Camera-type eye (tissue), 1 donor: ENCODE results near the gene RHPN2. TPM values are rescaled to one million over a fixed set of nuclear protein-coding genes. Genes with fewer than 3 reads are reported as not detected.

Experiments used
- total RNA-seq: library from RNA; depleted of rRNA; stranded (reverse); fragments of >200 nt; gene quantifications from one replicate; pipeline ENCODE4 v1.2.3, GENCODE V29; 2014

Gene RHPN2
- total RNA-seq = 52.2 TPM

GRCh38 chr19:33064792-33065550 is at the start of gene RHPN2:
TSS of gene RHPN2 (minus strand) at chr19:33064888. CDS start at chr19:33064852, 36 bp downstream.

GRCh38 chr19:33080761-33081681 is 16.3 kb upstream of the RHPN2 start, which contains the start of gene GPATCH1:
TSS of gene GPATCH1 (plus strand) at chr19:33081181. CDS start at chr19:33081194, 13 bp downstream.

GRCh38 chr19:32971715-32972540 is 92.8 kb downstream of the RHPN2 start, which contains the start of the genes CEP89 and FAAP24:
TSS of gene CEP89 (minus strand) at chr19:32971958. CDS start at chr19:32971874, 84 bp downstream.
TSS of gene FAAP24 (plus strand) at chr19:32972242. CDS start at chr19:32973197, 955 bp downstream.

Other genes starting within 250 kb of the RHPN2 start
- gene SLC7A9, start 195.1 kb downstream of the RHPN2 start, total RNA-seq = 0.60 TPM
- gene CEP89, start 92.9 kb downstream of the RHPN2 start, total RNA-seq = 18.3 TPM
- 1.8 TPM for gene FAAP24, start 92.6 kb downstream of the RHPN2 start, total RNA-seq
- gene GPATCH1, start 16.3 kb upstream of the RHPN2 start, total RNA-seq = 18.3 TPM
- not detected for gene WDR88, start 67.2 kb upstream of the RHPN2 start, total RNA-seq
- gene LRP3, start 129.4 kb upstream of the RHPN2 start, total RNA-seq = 40.1 TPM
- gene SLC7A10, start 161.0 kb upstream of the RHPN2 start, total RNA-seq = 1.6 TPM
- 3.5 TPM for gene CEBPA, start 237.6 kb upstream of the RHPN2 start, total RNA-seq